IPS DF 4.7 (cell line): Measurements from ENCODE around the gene NETO1.

Experiments
- DNase-seq: peaks from one replicate; pipeline ENCODE4 v3.0.0-alpha.2; 2013; ENCODE audit warnings: low spot score; ENCODE audit errors: extremely low read depth

Gene NETO1

GRCh38 chr18:72727776-72728175, 140.0 kb downstream of the NETO1 start:
- no peak for DNase-seq

- no peak for DNase-seq
Observed at GRCh38 chr18:72727038-72727655, 140.6 kb downstream of the NETO1 start.

- no peak for DNase-seq
Observed at GRCh38 chr18:72726201-72726600, 141.6 kb downstream of the NETO1 start.

DNA sequence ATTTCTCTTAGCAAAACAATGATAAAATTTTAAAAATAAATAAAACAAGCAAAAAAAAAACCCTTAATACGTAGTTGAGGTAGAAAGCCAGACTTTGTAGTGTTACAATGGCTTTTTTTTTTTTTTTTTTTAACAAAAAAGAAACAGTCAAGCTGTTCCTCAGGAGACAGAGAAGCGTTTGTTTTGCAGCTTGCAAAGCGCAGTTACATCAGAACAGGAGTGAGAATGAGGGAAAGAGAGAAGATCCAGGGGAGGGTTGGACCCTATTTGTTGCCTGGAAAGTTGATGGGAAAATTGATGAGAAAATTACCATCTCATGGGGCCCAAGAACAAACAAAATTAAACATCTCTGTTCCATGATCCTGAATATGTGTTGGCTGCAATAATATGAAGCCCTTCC, 146.5 kb downstream of the NETO1 start:
- DNase-seq: no peak

DNA sequence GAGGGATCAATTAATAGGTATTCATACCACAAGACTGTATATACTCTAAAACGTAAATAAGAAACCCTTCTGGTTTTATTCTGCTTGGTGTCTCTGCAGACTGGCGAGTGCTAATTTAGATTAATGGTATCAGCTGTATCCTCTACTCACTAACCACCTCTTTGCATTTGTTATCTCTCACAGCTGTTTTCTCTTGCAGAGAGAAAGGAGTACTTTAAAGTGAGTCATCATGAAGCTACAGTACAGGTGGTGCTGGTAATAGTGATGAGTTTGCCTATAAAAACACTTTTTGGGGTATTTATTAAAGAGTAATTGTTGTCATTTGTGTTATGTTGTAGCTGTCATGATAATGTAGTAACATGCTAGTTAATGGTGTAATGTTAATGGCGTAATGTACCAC, 147.7 kb downstream of the NETO1 start:
- DNase-seq: no peak

GRCh38 chr18:72704202-72704601, 163.6 kb downstream of the NETO1 start:
- DNase-seq: no peak

DNA sequence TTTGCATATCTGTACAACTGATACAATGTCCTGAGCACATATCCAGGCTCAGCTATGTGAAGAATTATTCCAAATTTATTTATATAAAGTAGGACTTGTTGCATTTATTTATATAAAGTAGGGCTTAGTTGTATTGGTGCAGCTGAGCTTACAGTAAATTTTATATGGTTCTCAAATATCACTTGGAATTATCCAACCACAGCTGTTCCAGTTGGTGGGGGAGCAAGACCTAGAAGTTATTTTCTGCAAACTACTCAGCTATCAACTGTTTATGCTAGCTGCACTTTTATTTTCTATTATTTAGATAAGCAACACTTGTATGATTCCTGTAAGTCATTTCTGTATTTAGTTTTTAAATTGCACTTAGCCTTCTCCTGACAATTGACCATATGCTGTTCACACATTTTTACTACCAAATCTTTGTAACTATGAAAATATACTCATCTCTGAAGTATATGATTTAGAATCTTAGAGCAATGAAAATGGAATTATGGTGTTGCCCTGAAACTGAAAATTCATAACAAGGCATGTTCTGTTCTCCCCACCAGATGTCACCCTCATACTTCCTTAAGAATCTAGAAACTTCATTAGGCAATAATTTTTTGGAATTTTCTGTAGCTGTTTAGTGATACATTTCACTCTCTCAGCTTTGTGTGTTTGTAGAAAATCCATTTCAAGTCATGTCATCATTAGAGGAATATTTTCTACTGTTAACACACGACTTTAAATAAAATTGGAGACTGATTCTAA, 166.7 kb downstream of the NETO1 start:
- no peak for DNase-seq

DNA sequence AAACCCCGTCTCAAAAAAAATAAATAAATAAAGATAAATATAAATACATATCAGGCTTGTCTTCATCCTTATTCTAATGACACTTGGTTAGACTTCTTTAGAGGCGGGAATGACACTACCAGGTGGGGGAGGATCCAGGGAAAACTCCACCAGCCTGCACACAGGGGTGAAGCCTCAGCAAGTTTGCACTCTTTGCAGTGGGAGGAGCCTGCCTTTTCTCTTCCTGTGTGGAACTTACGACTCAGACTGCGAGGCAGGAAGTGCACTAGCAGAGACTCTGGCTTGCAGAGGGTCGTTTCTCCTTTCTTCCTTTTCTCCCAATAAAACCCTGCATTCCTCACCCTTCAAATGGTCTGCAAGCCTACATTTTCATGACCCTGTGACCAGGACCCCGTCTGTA, 170.1 kb downstream of the NETO1 start:
- DNase-seq: no peak

DNA sequence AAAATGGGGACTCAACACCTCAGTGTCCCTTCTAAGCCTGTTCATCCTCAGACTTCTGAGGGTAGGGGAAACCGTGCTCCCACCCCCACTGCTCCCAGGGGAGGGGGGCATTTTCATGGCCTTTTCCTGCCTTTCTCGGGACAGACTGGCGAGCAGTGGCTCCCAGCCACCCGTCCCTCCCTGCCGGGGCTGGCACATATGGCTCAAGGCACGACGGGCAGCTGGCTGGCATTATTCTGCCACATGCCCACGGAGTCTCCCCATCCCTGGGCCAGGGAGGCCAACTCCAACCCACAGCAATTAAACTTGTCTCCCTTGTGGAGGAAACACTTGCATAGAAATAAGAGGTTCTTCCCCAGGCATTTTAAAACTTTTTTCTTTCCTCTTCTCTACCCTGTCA, 175.2 kb downstream of the NETO1 start:
- DNase-seq: no peak
